GM18498 (cell line): ENCODE data around the gene PLCD1.
"Not testable (repeated sequence)": the region's sequence is repeated elsewhere in the genome, so short reads cannot be mapped to it uniquely, and the experiment has no call there.

ENCODE experiments used
- ATAC-seq: cut with Tn5 transposase; IDR thresholded peaks from one replicate; pipeline ENCODE4 v1.9.1; 2021; ENCODE audit warnings: mild to moderate bottlenecking, moderate library complexity; ENCODE audit not compliant: unreplicated experiment

PLCD1 gene

DNA sequence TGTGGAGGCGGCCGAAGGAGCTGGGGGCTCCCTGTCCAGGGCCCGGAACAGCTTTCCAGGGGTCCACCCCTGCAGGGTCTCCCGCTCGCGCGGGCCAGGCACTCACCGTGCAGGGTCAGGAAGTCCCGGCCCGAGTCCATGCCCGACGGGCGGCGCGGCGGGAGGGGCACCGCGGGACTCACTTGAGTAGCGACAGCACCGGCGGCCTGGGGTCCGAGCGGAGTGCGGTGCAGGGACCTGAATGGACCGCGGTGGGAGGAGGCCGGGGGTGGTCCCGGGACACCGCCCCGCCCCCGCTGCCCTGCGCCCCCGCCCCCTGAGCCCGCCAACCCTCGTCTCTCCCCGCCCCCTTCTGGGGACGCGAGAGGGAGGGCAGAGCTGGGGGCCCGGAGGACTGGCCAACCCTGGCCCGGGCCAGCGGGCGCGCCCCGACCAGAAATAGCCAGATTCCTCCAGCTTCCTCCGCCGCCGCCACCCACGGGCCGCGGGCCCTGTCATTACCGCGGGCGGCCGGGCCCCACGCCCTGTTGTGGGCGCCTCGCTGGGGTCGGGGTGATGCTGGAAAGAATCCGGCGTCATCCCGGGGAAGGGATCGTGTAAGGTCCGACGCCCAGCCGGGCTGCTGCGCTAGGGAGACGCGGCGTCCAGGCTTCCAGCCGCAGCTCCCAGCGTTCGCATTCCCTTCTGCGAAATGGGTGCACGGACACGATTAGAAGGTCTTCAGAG is at the start of gene PLCD1:
Gene PLCD1, minus strand, starts transcription at position 243 of the 726 bp plus-strand sequence. Its CDS starts 103 bp downstream, at position 140.
- ATAC-seq: no peak

DNA sequence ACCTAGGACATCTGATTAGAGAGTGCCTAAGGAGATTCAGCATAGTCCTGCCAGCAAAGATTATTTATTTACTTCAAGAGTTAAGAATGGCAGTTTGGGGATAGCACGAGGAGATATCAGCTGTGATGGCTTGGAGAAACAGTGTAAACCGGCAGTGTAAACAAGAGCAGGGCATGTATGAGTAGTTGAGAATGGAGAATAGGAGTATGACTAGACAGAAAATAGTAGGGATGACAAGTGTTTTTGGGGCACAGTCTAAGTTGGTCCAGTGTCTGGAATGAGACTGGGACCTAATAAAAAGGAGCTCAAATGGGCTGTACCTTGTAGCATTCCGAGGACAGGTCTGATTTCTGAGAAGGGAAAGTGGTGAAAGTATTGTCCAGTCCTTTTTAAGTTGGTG is 47.6 kb upstream of the PLCD1 start:
- ATAC-seq: not testable (repeated sequence)

GRCh38 chr3:38070013-38070412 is 40.6 kb upstream of the PLCD1 start:
- ATAC-seq: no peak

DNA sequence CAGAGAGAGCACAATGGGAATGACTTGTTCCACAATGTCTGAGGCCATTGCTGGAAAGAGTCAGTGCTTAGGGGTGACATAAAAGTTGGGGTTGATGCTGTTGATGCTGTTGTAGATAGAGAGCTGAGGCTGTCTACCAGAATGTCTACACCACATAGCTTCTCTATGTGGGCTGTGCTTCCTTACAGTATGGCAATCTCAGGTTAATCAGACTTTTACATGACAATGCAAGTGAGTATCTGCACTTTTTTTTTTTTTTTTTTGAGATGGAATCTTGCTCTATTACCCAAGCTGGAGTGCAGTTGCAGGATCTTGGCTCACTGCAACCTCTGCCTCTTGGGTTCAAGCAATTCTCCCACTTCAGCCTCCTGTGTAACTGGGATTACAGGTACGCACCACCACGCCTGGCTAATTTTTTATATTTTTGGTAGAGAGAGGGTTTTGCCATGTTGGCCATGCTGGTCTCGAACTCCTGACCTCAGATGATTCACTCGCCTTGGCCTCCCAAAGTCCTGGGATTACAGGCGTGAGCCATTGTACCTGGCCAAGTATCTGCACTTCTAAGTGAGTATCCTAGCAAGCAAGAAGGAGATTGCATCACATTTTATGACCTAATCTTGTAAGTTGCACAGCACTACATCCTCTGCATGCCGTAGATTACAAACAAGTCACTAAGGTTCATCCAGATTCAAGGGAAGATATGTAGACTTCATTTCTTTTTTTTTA is 38.2 kb upstream of the PLCD1 start:
- ATAC-seq: no peak

GRCh38 chr3:38064453-38064852 is 35.0 kb upstream of the PLCD1 start:
- not testable (repeated sequence) for ATAC-seq

- ATAC-seq: no peak
Observed at GRCh38 chr3:38062809-38063208, 33.4 kb upstream of the PLCD1 start.

DNA sequence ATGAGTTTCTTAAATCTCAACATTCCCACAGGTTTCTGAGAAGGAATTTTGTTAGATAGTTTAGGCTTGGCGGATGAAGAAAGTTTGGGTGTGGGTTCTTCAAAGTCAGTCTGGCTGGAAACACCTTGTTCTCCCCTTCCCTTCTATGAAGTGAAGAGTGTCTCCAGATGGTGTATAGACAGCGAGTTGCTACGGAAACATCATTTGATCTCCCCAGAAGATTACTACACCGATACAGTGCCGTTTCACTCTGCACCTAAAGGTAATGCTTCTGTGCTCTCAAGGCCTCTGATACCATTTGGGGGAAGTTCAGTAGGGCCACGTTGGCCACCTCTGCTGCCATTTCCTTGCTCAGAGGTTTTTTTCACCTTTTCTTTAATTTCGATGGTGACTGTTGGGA is 30.1 kb upstream of the PLCD1 start:
- ATAC-seq: no peak

DNA sequence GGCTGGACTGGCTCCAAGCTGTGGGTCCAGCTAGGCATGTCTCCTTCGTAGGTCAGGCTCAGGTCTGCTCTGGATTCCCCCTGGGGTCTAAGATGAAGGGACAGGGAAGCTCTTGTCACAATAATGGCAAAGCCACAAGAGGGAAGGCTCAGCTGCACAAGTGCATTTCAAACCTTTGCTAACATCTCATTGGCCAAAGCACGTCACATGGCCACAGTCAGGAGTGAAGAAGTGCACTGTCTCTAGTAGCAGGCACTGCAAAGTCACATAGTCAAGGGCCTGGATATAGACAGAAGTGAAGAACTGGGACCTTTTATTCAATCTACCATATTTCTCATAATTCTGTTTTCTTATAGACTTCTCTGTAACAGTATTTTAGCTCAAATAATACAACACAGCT is 29.7 kb upstream of the PLCD1 start:
- ATAC-seq: no peak

GRCh38 chr3:38054499-38055001 is 25.1 kb upstream of the PLCD1 start:
- no peak for ATAC-seq

DNA sequence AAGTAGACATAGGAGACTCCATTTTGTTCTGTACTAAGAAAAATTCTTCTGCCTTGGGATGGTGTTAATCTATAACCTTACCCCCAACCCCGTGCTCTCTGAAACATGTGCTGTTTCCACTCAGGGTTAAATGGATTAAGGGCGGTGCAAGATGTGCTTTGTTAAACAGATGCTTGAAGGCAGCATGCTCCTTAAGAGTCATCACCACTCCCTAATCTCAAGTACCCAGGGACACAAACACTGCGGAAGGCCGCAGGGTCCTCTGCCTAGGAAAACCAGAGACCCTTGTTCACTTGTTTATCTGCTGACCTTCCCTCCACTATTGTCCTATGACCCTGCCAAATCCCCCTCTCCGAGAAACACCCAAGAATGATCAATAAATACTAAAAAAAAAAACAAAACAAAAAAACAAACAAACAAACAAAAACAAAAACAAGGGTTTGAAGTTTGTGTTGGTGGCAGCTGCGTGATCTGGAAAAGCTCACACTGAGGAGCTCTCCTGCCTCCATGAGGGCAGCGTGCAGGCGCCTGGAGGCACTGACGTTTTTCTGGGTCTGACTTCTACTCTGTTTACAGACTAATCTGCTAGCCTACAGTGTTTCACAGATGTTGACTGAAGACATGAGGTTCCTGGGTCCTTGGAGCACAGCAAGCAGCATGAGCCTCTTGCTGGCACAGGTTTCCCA is 24.5 kb upstream of the PLCD1 start:
- not testable (repeated sequence) for ATAC-seq

- not testable (repeated sequence) for ATAC-seq
Observed at GRCh38 chr3:38053286-38053685, 23.8 kb upstream of the PLCD1 start.

DNA sequence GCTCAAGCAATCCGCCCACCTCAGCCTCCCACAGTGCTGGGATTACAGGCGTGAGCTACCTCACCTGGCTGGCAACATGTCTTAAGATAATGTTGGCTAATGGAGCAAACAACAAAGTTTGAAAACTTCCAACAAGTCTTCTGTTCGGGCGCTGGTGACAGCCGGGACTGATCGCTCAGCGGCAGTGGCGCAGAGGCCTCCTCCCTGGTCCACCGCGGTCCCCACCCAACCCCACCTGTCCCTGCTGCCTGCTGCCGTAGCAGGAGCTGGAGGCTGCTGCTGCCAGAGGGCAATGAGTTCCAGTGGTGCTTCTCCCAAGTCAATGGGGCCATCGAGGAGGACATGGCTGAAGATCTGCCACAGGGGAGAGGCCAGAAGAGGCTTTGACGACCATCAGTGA is 21.7 kb upstream of the PLCD1 start:
- no peak for ATAC-seq

DNA sequence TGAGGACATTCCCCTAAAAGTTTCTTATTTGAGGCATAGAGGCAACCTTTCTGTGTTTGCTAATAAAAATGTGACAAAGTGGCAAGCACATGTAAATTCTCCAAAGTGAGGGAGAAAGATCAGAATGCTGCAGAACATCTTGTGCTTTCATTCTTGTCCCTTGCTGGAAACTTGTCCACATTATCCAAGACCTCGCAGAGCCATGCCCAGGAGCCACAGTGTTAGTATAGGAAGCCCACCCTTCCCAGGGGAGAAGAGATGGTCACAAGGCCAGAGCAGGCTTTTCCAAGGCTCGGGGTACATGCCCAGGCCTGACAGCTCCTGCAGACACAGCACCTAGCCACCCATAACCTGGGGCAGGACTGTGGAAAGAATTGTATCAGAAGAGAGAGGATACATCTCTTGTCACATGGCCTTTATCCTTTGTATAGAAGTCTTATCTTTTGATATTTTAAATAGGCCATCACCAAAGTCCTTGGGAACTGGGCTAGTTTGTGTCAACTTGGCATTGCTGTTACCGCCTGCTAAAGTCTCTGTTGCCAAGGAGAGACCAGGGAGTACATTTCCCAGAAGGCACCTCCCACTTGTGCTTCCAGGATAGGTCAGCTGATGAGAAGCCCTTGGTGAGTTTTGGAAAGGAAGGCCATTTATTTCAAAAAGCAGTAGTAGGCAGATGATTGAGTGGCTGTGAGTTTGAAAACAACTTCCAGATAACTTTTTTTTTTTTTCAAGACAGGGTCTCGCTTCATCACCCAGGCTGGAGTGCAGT is 20.1 kb upstream of the PLCD1 start:
- no peak for ATAC-seq

GRCh38 chr3:38047896-38048295 is 18.5 kb upstream of the PLCD1 start:
- ATAC-seq: no peak

DNA sequence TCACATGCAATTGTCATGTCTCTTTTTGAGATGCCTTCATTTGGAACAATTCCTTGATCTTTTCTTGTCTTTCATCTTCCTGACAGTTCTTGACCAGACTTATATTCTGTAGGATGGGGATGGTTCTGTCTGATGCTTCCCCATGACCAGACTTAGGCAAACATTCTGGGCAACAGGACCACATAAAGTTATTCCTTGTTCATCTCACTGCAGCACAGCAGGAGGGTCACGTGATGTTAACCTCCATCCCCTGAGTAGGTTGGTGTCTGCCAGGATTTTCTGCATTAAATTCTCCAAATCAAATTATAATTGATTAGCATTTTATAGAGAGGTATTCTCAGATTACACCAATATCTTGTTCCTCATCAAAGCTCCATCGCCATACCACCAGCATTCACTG is 17.4 kb upstream of the PLCD1 start:
- ATAC-seq: no peak

DNA sequence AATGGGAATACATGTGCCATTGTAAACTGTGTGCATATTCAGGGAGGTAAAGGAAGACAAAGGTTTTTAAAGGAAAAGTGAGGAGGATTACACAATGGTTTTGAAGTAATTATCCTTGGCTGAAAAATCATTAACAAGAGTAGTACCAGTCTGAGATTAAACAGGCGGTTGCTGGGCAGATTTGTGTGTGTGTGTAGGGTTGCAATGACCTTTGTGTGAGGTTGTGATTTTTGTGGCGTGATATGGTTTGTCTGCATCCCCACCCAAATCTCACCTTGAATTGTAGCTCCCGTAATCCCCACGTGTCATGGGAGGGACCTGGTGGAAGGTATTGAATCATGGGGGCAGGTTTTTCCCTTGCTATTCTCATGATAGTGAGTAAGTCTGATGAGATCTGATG is 16.6 kb upstream of the PLCD1 start:
- no peak for ATAC-seq

GRCh38 chr3:38043486-38043885 is 14.0 kb upstream of the PLCD1 start:
- ATAC-seq: no peak

GRCh38 chr3:38040401-38040800 is 11.0 kb upstream of the PLCD1 start:
- ATAC-seq: no peak

GRCh38 chr3:38039899-38040261 is 10.4 kb upstream of the PLCD1 start:
- peak; percentile 56 for ATAC-seq

- peak; percentile 87 for ATAC-seq
Observed at GRCh38 chr3:38039101-38039898, 9.9 kb upstream of the PLCD1 start, which contains the start of gene DLEC1. TSS of gene DLEC1 (plus strand) at chr3:38039208. CDS start at chr3:38039226, 18 bp downstream.
